Mucosa of stomach (tissue), 1 donor: Measurements from ENCODE around the gene SLC10A3.

Source experiments
- H3K27me3 ChIP-seq: one replicate; pipeline ENCODE4 v1.7.0; 2013; ENCODE audit warnings: mild to moderate bottlenecking, low read length; ENCODE audit not compliant: control insufficient read depth, insufficient read depth
- H3K36me3 ChIP-seq: one replicate; pipeline ENCODE4 v1.7.0; 2013; ENCODE audit warnings: low read length; ENCODE audit not compliant: control insufficient read depth, insufficient read depth
- H3K4me1 ChIP-seq: one replicate; pipeline ENCODE4 v1.7.0; 2013; ENCODE audit warnings: mild to moderate bottlenecking, low read length; ENCODE audit not compliant: control insufficient read depth, insufficient read depth
- H3K4me3 ChIP-seq: one replicate; pipeline ENCODE4 v1.7.0; 2013; ENCODE audit warnings: low read length
- H3K9ac ChIP-seq: one replicate; pipeline ENCODE4 v1.7.0; 2013; ENCODE audit warnings: mild to moderate bottlenecking, low read length, moderate library complexity
- H3K9me3 ChIP-seq: one replicate; pipeline ENCODE4 v1.7.0; 2013; ENCODE audit warnings: mild to moderate bottlenecking, low read length, moderate library complexity; ENCODE audit not compliant: control insufficient read depth
- donor health status: Pancreatic carcinoma.

Gene SLC10A3

DNA sequence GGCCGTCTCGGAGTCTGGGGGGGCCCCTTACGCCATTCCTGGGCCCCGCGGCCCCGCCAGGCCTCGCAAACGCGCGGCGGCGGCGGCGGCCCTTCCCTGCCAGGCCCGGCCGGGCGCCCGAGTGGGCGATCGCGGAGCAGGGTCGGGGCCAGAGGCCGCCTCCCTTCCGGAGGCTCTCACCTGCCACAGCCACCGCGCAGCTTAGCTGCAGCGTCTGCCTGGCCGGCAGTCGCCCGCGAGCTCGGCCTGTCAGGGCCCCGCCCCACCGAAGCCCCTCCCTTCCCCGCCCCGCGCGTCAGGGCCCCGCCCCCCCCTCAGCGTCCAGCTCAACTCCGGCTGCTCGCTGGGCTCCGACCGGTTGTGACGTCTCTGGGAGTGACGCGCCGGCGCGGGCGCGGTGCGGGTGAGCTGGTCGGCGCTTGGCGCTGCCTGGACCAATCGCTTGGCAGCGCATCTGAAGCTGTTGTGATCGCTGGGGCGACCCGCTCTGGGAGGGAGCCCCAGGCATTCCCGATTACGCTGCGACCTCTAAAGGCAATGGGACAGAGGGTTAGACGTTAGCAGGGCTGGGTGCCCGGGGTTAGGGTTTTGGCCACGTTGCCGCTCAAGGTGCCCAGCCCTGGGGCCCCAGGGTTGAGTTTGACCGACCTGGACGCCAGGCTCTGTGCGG lies at the start of gene SLC10A3:
Gene SLC10A3 (minus strand): TSS at position 216 of the 670 bp plus-strand sequence. CDS start 1,689 bp downstream, outside the sequence.
- Histone ChIP-seq H3K36me3 (no peaks in the 10 kb centered on the region), H3K4me1 (peaks cover 8% of the 10 kb centered on the region), H3K27me3 (no peaks in the 10 kb centered on the region), H3K4me3 (peak within 1 kb of the TSS; percentile 31), H3K9ac (peak within 1 kb of the TSS; percentile 70), H3K9me3 (no peaks in the 10 kb centered on the region)

DNA sequence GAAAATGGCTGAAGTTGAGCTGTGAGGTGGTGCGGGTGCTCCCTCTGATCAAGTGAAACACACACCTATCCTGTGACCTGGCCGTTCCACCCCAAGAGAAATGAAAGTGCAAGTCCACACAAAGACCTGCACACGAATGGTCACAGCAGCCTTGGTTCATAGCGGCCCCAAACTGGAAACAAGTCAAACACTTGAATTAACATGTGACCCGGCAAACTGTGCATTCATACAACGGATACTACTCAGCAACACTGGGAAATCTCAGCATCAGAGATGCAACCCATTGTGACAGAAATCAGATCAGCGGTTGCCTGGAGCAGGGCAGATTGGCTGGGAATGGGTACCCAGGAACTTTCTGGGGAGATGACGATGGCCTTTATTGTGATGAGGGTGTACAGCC lies 48.6 kb upstream of the SLC10A3 start:
- no peaks in the 10 kb centered on the region for H3K9me3 ChIP-seq
- H3K9ac ChIP-seq, result no peak overlapping the region
- H3K27me3 ChIP-seq, result no peaks in the 10 kb centered on the region
- H3K4me1 ChIP-seq, result peaks cover 31% of the 10 kb centered on the region
- H3K4me3 ChIP-seq, result no peak overlapping the region
- H3K36me3 ChIP-seq, result no peaks in the 10 kb centered on the region

GRCh38 chrX:154535892-154536291 lies 45.5 kb upstream of the SLC10A3 start:
- no peak overlapping the region for H3K9ac ChIP-seq
- no peaks in the 10 kb centered on the region for H3K9me3 ChIP-seq
- no peaks in the 10 kb centered on the region for H3K36me3 ChIP-seq
- H3K4me3 ChIP-seq, result no peak overlapping the region
- peaks cover 8% of the 10 kb centered on the region for H3K4me1 ChIP-seq
- no peaks in the 10 kb centered on the region for H3K27me3 ChIP-seq

GRCh38 chrX:154534526-154535322 lies 44.3 kb upstream of the SLC10A3 start:
- no peak overlapping the region for H3K9ac ChIP-seq
- no peaks in the 10 kb centered on the region for H3K36me3 ChIP-seq
- no peaks in the 10 kb centered on the region for H3K27me3 ChIP-seq

GRCh38 chrX:154532690-154533089 lies 42.3 kb upstream of the SLC10A3 start:
- H3K9me3 ChIP-seq, result no peaks in the 10 kb centered on the region
- H3K27me3 ChIP-seq, result no peaks in the 10 kb centered on the region
- H3K9ac ChIP-seq, result no peak overlapping the region
- no peak overlapping the region for H3K4me3 ChIP-seq
- no peaks in the 10 kb centered on the region for H3K36me3 ChIP-seq
- peaks cover 4% of the 10 kb centered on the region for H3K4me1 ChIP-seq

More at GRCh38 chrX:154534526-154535322, 44.3 kb upstream of the SLC10A3 start:
- H3K9me3 ChIP-seq, result no peaks in the 10 kb centered on the region
- no peak overlapping the region for H3K4me3 ChIP-seq
- H3K4me1 ChIP-seq, result peaks cover 3% of the 10 kb centered on the region

- Histone ChIP-seq H3K36me3 (no peaks in the 10 kb centered on the region), H3K9me3 (no peaks in the 10 kb centered on the region), H3K9ac (no peak overlapping the region)
Measured at GRCh38 chrX:154531626-154532025, 41.2 kb upstream of the SLC10A3 start.

GRCh38 chrX:154530286-154530685 lies 39.9 kb upstream of the SLC10A3 start:
- H3K4me3 ChIP-seq, result no peak overlapping the region
- no peaks in the 10 kb centered on the region for H3K36me3 ChIP-seq
- H3K9ac ChIP-seq, result no peak overlapping the region
- H3K4me1 ChIP-seq, result peaks cover 12% of the 10 kb centered on the region
- H3K9me3 ChIP-seq, result no peaks in the 10 kb centered on the region
- no peaks in the 10 kb centered on the region for H3K27me3 ChIP-seq

More at GRCh38 chrX:154531626-154532025, 41.2 kb upstream of the SLC10A3 start:
- no peak overlapping the region for H3K4me3 ChIP-seq
- H3K4me1 ChIP-seq, result peaks cover 12% of the 10 kb centered on the region
- no peaks in the 10 kb centered on the region for H3K27me3 ChIP-seq

DNA sequence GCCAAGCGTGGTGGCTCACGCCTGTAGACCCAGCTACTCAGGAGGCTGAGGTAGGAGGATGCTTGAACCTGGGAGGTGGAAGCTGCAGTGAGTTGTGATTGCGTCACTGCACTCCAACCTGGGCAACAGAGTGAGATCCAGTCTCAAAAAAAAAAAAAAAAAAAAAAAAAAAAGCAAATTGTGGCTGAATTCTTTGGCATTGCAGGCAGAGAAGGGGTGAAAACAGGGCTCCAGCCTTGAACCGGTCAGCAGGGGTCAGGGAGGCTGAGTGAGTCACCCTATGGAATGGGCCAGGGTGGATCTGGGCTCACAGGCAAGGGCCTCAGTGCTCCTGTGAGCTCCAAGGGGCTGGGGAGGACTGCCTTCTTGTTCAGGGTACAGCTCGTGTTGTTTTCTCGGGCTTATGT lies 38.8 kb upstream of the SLC10A3 start:
- no peak overlapping the region for H3K4me3 ChIP-seq
- peaks cover 13% of the 10 kb centered on the region for H3K4me1 ChIP-seq

DNA sequence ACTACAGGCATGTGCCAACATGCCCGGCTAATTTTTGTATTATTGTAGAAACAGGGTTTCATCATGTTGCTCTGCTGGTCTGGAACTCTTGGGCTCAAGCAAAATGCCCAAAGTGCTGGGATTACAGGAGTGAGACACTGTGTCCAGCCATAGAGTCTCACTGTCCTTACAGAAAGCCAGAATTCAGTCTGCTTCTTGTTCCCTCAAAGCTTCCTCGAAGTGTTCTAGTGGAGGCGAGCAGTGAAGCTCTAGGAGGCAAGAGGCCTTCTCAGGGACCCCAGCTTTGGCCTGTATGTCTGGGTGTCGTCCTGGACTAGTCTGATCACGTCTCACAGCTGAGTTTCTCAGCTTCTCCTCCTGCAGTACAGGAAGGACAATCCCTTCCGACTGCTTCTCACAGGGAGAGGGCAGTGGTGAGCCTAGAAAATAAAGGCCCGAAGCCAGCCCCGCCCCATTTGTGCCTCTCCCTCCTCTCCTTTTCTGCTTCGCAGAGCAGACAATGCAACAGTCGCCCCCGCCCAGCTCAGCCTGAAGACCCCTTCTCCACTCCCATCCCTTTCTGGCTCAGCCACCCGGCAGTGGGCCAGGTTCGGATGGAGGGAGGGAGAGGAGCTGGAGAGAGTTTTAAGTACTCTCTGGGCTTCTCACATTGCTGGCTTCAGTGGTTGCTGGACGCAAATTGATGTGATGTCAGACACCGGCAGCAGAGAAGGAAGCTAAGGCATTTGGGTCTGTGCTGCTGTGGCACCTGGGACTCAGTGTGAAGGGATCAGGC lies 36.7 kb upstream of the SLC10A3 start:
- Histone ChIP-seq H3K4me3 (no peak overlapping the region), H3K9ac (peak overlapping the region; percentile 64), H3K36me3 (no peaks in the 10 kb centered on the region), H3K4me1 (peaks cover 13% of the 10 kb centered on the region), H3K9me3 (no peaks in the 10 kb centered on the region), H3K27me3 (no peaks in the 10 kb centered on the region)

More for the DNA sequence above, 38.8 kb upstream of the SLC10A3 start:
- Histone ChIP-seq H3K36me3 (no peaks in the 10 kb centered on the region), H3K27me3 (no peaks in the 10 kb centered on the region), H3K9me3 (no peaks in the 10 kb centered on the region), H3K9ac (no peak overlapping the region)

- peaks cover 13% of the 10 kb centered on the region for H3K4me1 ChIP-seq
- H3K9ac ChIP-seq, result no peak overlapping the region
- no peak overlapping the region for H3K4me3 ChIP-seq
- no peaks in the 10 kb centered on the region for H3K36me3 ChIP-seq
- H3K9me3 ChIP-seq, result no peaks in the 10 kb centered on the region
- H3K27me3 ChIP-seq, result no peaks in the 10 kb centered on the region
Measured at GRCh38 chrX:154525606-154526490, 35.4 kb upstream of the SLC10A3 start.

DNA sequence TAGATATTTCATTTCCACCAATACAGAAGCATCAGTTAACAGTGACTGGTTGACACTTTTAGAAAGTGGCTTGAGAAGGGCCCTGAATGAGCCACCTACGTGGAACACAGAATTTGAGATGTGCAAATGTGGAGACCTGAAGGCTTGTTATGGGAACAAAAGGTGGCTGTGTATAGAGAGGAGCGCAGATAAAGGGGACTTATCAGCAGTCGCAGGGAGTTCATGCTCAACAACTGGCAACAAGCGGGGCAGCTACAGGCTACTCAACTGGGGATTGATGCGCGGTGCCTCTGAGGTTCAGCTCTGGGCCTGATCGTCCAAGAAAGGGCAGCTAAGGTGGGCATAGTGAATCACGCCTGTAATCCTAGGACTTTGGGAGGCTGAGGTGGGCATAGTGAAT lies 29.0 kb upstream of the SLC10A3 start:
- H3K9me3 ChIP-seq, result no peaks in the 10 kb centered on the region
- H3K36me3 ChIP-seq, result no peaks in the 10 kb centered on the region
- H3K9ac ChIP-seq, result no peak overlapping the region
- H3K27me3 ChIP-seq, result no peaks in the 10 kb centered on the region
- no peak overlapping the region for H3K4me3 ChIP-seq
- peaks cover 9% of the 10 kb centered on the region for H3K4me1 ChIP-seq
